Hepatocyte (in vitro differentiated cells): ENCODE measurements around the gene ACD.

Experiments used
- CTCF ChIP-seq: fragments of 200-600 bp; sonication (generic); IDR thresholded peaks from 2 replicates; pipeline ENCODE4 v1.5.1; 2016; ENCODE audit warnings: antibody characterized with exemption, mild to moderate bottlenecking; ENCODE audit not compliant: poor library complexity
- EZH2phosphoT487 ChIP-seq: fragments of 200-600 bp; sonication (generic); IDR thresholded peaks from one replicate; pipeline ENCODE4 v1.6.1; 2018; ENCODE audit warnings: antibody characterized with exemption, mild to moderate bottlenecking, low read depth, moderate library complexity; ENCODE audit not compliant: unreplicated experiment, severe bottlenecking

GRCh38 chr16:67672306-67672705 is 12.2 kb upstream of the ACD start:
- TF ChIP-seq CTCF: no peak
- no peak for TF ChIP-seq EZH2phosphoT487
